ENCODE results near the gene MED13L. TPM values are rescaled to one million over a fixed set of nuclear protein-coding genes. Genes with fewer than 3 reads are reported as not detected.

MED13L gene
- total and polyA plus RNA-seq, 3 donors from 2014 or later = 56.4 to 173 (median 133) TPM

GRCh38 chr12:116317986-116318575, 40.6 kb upstream of the MED13L start:
- H3K4me1 ChIP-seq = peaks cover 17% of the 10 kb centered on the region
- no peaks in the 10 kb centered on the region for H3K36me3 ChIP-seq (ENCODE audit: low read depth, missing control alignments)
- H3K9me3 ChIP-seq = no peaks in the 10 kb centered on the region
- DNase-seq = no peak
- no peaks in the 10 kb centered on the region for H3K27me3 ChIP-seq
- intact Hi-C loops (cut with DNase I; ENCODE audit: low total_unique reads) = no loop called here
- peak overlapping the region; percentile 1 to 23 for H3K4me3 ChIP-seq
- TF ChIP-seq CTCF (IDR thresholded peaks at IDR 0.05) (no peak), POLR2A (IDR thresholded peaks at IDR 0.05) (no peak)
- WGBS, 2 donors = 75 to 81% methylated on average over 23 of the region's 23 CpGs
- H3K27ac ChIP-seq = no peak overlapping the region

- Histone ChIP-seq H3K9me3 (no peaks in the 10 kb centered on the region), H3K36me3 (ENCODE audit: low read depth, missing control alignments) (no peaks in the 10 kb centered on the region), H3K4me1 (peaks cover 17% of the 10 kb centered on the region), H3K27ac (no peak overlapping the region), H3K4me3 (no peak overlapping the region), H3K27me3 (no peaks in the 10 kb centered on the region)
- TF ChIP-seq POLR2A (IDR thresholded peaks at IDR 0.05) (no peak), CTCF (IDR thresholded peaks at IDR 0.05) (no peak)
- intact Hi-C loops (cut with DNase I; ENCODE audit: low total_unique reads) = no loop called here
- 91 to 97% methylated on average over 4 of the region's 4 CpGs for WGBS, 2 donors
- no peak for DNase-seq
These were observed 39.6 kb upstream of the MED13L start for GRCh38 chr12:116317139-116317538.

GRCh38 chr12:116314477-116314876, 37.0 kb upstream of the MED13L start:
- intact Hi-C loops (cut with DNase I; ENCODE audit: low total_unique reads) = no loop called here
- H3K27me3 ChIP-seq = no peaks in the 10 kb centered on the region
- peaks cover 9% of the 10 kb centered on the region for H3K4me1 ChIP-seq
- no peaks in the 10 kb centered on the region for H3K36me3 ChIP-seq (ENCODE audit: low read depth, missing control alignments)
- H3K27ac ChIP-seq = no peak overlapping the region
- DNase-seq = no peak
- no peak for TF ChIP-seq CTCF (IDR thresholded peaks at IDR 0.05)
- TF ChIP-seq POLR2A (IDR thresholded peaks at IDR 0.05) = no peak
- H3K4me3 ChIP-seq = no peak overlapping the region
- H3K9me3 ChIP-seq = no peaks in the 10 kb centered on the region
- 85 to 90% methylated on average over 7 of the region's 7 CpGs for WGBS, 2 donors

- TF ChIP-seq CTCF (IDR thresholded peaks at IDR 0.05) (no peak), POLR2A (IDR thresholded peaks at IDR 0.05) (no peak)
- intact Hi-C loops (cut with DNase I; ENCODE audit: low total_unique reads) = no loop called here
- Histone ChIP-seq H3K27ac (no peak overlapping the region), H3K9me3 (no peaks in the 10 kb centered on the region), H3K4me1 (peaks cover under 1% of the 10 kb centered on the region), H3K27me3 (no peaks in the 10 kb centered on the region), H3K36me3 (ENCODE audit: low read depth, missing control alignments) (no peaks in the 10 kb centered on the region), H3K4me3 (no peak overlapping the region)
- DNase-seq = no peak
- WGBS, 2 donors = 73 to 74% methylated on average over 19 of the region's 19 CpGs
These were observed 35.9 kb upstream of the MED13L start for GRCh38 chr12:116313194-116313927.

All from testis (tissue), 3 donors.